ENCODE measurements around the gene NPFF. TPM values are rescaled to one million over a fixed set of nuclear protein-coding genes. Genes with fewer than 3 reads are reported as not detected.

The NPFF gene
- total and polyA plus RNA-seq, 2 experiments from 2014 or later: not detected

- Histone ChIP-seq H3K27ac (0 out of 2 replicates have a peak overlapping the region, but pooled peaks have one; percentile 99), H3K36me3 (ENCODE audit: low read depth) (no peaks in the 10 kb centered on the region), H3K27me3 (replicated peaks; ENCODE audit: insufficient read depth) (no peaks in the 10 kb centered on the region), H3K4me1 (ENCODE audit: insufficient read depth) (peaks cover 39% of the 10 kb centered on the region), H3K4me3 (peak overlapping the region; percentile 81), H3K9me3 (ENCODE audit: low read depth) (no peaks in the 10 kb centered on the region), H2AFZ (no peak overlapping the region), H3K9me2 (ENCODE audit: insufficient read depth) (no peaks in the 10 kb centered on the region), H3F3A (ENCODE audit: insufficient read depth) (peaks cover 32% of the 10 kb centered on the region), H3K4me2 (ENCODE audit: unreplicated experiment) (peak overlapping the region; percentile 86), H3K9ac (peak overlapping the region; percentile 95), H4K20me1 (ENCODE audit: insufficient read depth) (no peaks in the 10 kb centered on the region), H3K79me2 (ENCODE audit: insufficient read depth) (peaks cover 39% of the 10 kb centered on the region)
- no peak for TF ChIP-seq EZH2phosphoT487 (IDR thresholded peaks at IDR 0.05; ENCODE audit: insufficient read depth, low read depth)
- TF ChIP-seq EZH2 (IDR thresholded peaks at IDR 0.05; ENCODE audit: insufficient read depth, poor library complexity, severe bottlenecking): no peak
- DNase-seq: no peak
- 74 to 86% methylated on average over 9 of the region's 9 CpGs for WGBS, 2 experiments (ENCODE audit: low coverage in 1 of 2, low lambda C conversion rate in 2 of 2, missing lambda C conversion rate in 2 of 2)
- in situ Hi-C loops (cut with MboI): no loop called here
These were observed 5.0 kb downstream of the NPFF start for GRCh38 chr12:53502331-53502730.

- Histone ChIP-seq H3K79me2 (ENCODE audit: insufficient read depth) (peaks cover 46% of the 10 kb centered on the region), H3K27ac (peak overlapping the region; percentile 99), H3K9ac (peak overlapping the region; percentile 95), H3K36me3 (ENCODE audit: low read depth) (no peaks in the 10 kb centered on the region), H2AFZ (peak overlapping the region; percentile 74), H3K4me3 (peak overlapping the region; percentile 81), H3K4me2 (ENCODE audit: unreplicated experiment) (peak overlapping the region; percentile 86), H3F3A (ENCODE audit: insufficient read depth) (peaks cover 34% of the 10 kb centered on the region), H3K4me1 (ENCODE audit: insufficient read depth) (peaks cover 42% of the 10 kb centered on the region), H3K9me3 (ENCODE audit: low read depth) (no peaks in the 10 kb centered on the region), H3K9me2 (ENCODE audit: insufficient read depth) (no peaks in the 10 kb centered on the region), H3K27me3 (replicated peaks; ENCODE audit: insufficient read depth) (no peaks in the 10 kb centered on the region), H4K20me1 (ENCODE audit: insufficient read depth) (no peaks in the 10 kb centered on the region)
- TF ChIP-seq EZH2 (IDR thresholded peaks at IDR 0.05; ENCODE audit: insufficient read depth, poor library complexity, severe bottlenecking) (no peak), EZH2phosphoT487 (IDR thresholded peaks at IDR 0.05; ENCODE audit: insufficient read depth, low read depth) (no peak)
- DNase-seq: no peak
- 78 to 82% methylated on average over 9 to 10 of the region's 10 CpGs for WGBS, 2 experiments (ENCODE audit: low coverage in 1 of 2, low lambda C conversion rate in 2 of 2, missing lambda C conversion rate in 2 of 2)
- in situ Hi-C loops (cut with MboI): no loop called here
These were observed 5.6 kb downstream of the NPFF start for GRCh38 chr12:53501615-53502181.

- H3K36me3 ChIP-seq (ENCODE audit: low read depth): no peaks in the 10 kb centered on the region
- peaks cover 42% of the 10 kb centered on the region for H3K4me1 ChIP-seq (ENCODE audit: insufficient read depth)
- no peaks in the 10 kb centered on the region for H3K9me2 ChIP-seq (ENCODE audit: insufficient read depth)
- H3F3A ChIP-seq (ENCODE audit: insufficient read depth): peaks cover 29% of the 10 kb centered on the region
- H3K4me3 ChIP-seq: peak within 1 kb of the TSS; percentile 81
- peak within 1 kb of the TSS; percentile 95 for H3K9ac ChIP-seq
- in situ Hi-C loops (cut with MboI): no loop called here
- TF ChIP-seq EZH2 (IDR thresholded peaks at IDR 0.05; ENCODE audit: insufficient read depth, poor library complexity, severe bottlenecking) (no peak), EZH2phosphoT487 (IDR thresholded peaks at IDR 0.05; ENCODE audit: insufficient read depth, low read depth) (no peak)
- no peaks in the 10 kb centered on the region for H4K20me1 ChIP-seq (ENCODE audit: insufficient read depth)
- H2AFZ ChIP-seq: peak within 1 kb of the TSS; percentile 74
- peak within 1 kb of the TSS; percentile 99 for H3K27ac ChIP-seq
- H3K27me3 ChIP-seq (replicated peaks; ENCODE audit: insufficient read depth): no peaks in the 10 kb centered on the region
- H3K9me3 ChIP-seq (ENCODE audit: low read depth): no peaks in the 10 kb centered on the region
- peak; percentile 100 for DNase-seq
- peak within 1 kb of the TSS; percentile 91 for H3K4me2 ChIP-seq (ENCODE audit: unreplicated experiment)
- 0 to 1% methylated on average over 70 to 72 of the region's 74 CpGs for WGBS, 2 experiments (ENCODE audit: low coverage in 1 of 2, low lambda C conversion rate in 2 of 2, missing lambda C conversion rate in 2 of 2)
- H3K79me2 ChIP-seq (ENCODE audit: insufficient read depth): peaks cover 51% of the 10 kb centered on the region
These were observed 6.3 kb downstream of the NPFF start, which contains the start of gene TARBP2 for GRCh38 chr12:53500776-53501614. Gene TARBP2, plus strand, starts transcription at chr12:53501283. Its CDS starts 126 bp downstream, at chr12:53501409.

- Histone ChIP-seq H3K4me1 (ENCODE audit: insufficient read depth) (peaks cover 38% of the 10 kb centered on the region), H3K79me2 (ENCODE audit: insufficient read depth) (peaks cover 57% of the 10 kb centered on the region), H3K9me3 (ENCODE audit: low read depth) (no peaks in the 10 kb centered on the region), H3K36me3 (ENCODE audit: low read depth) (no peaks in the 10 kb centered on the region), H3K9ac (peak overlapping the region; percentile 95), H3K4me2 (ENCODE audit: unreplicated experiment) (peak overlapping the region; percentile 91), H3K4me3 (peak overlapping the region; percentile 81), H3K27ac (peak overlapping the region; percentile 99), H3K9me2 (ENCODE audit: insufficient read depth) (no peaks in the 10 kb centered on the region), H3K27me3 (replicated peaks; ENCODE audit: insufficient read depth) (no peaks in the 10 kb centered on the region), H2AFZ (peak overlapping the region; percentile 70), H3F3A (ENCODE audit: insufficient read depth) (peaks cover 26% of the 10 kb centered on the region), H4K20me1 (ENCODE audit: insufficient read depth) (no peaks in the 10 kb centered on the region)
- WGBS, 2 experiments (ENCODE audit: low coverage in 1 of 2, low lambda C conversion rate in 2 of 2, missing lambda C conversion rate in 2 of 2): 1 to 4% methylated on average over 17 of the region's 17 CpGs
- in situ Hi-C loops (cut with MboI): no loop called here
- TF ChIP-seq EZH2 (IDR thresholded peaks at IDR 0.05; ENCODE audit: insufficient read depth, poor library complexity, severe bottlenecking): no peak
- TF ChIP-seq EZH2phosphoT487 (IDR thresholded peaks at IDR 0.05; ENCODE audit: insufficient read depth, low read depth): no peak
- DNase-seq: peak; percentile 86
These were observed 7.0 kb downstream of the NPFF start for GRCh38 chr12:53500142-53500775.

Measured in GM23248 (cell line).